HG03095 (cell line): ENCODE data around the gene SUN2.

Experiments
- ATAC-seq: cut with Tn5 transposase; IDR thresholded peaks from one replicate; pipeline ENCODE4 v1.9.1; 2021; ENCODE audit warnings: moderate library complexity; ENCODE audit not compliant: unreplicated experiment

SUN2 gene

DNA sequence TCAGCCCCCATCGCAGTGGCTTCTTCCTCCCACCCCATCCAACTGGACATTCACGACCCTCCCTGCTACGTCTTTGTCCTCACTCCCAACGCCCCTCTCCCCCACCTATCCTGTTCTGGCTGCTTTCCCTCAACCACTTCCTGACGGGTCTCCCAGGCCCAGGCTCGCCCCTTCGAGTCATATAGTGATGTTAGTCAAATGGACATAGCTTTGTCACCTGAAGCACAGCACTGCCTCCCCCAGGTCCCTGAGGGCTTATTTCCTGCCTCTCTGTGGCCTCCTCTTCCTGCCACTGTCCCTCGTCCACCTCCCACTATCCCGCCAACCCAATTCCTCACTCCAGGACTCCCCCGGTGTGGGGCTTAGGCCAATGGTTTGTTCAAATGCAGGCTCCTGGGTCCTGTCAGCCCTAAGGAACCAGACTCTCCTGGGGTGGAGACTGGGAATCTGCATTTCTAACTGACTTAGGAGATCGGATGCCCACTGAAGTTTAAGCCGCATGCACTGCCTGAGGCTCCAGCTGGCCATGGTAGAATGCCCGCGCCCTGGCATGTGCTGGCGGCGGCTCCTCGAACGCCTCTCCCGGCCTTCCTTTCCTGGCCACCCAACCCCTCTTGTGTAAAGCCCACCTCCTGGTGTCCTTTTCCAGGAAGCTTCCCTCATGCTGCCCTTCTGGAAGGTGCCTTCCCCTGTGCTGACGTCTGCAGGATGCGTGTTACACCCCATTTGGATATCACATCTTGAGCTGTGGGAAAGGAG lies 18.3 kb downstream of the SUN2 start:
- no peak for ATAC-seq

DNA sequence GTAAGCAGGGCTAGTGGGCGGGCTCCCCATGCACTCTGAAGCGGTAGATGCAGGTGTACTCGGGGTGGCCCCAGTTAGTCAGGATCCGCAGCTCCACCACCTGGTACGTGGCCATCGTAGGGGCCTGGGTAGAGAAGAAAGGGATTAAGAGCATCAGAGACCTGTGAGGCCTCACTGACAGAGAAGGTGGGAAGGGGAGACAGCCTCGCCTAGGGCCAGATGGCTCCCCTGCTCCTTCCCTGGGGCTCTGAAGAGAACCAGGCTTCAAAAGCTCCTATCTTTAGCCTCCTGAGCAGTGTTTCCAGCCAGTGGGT lies 19.6 kb downstream of the SUN2 start:
- no peak for ATAC-seq

DNA sequence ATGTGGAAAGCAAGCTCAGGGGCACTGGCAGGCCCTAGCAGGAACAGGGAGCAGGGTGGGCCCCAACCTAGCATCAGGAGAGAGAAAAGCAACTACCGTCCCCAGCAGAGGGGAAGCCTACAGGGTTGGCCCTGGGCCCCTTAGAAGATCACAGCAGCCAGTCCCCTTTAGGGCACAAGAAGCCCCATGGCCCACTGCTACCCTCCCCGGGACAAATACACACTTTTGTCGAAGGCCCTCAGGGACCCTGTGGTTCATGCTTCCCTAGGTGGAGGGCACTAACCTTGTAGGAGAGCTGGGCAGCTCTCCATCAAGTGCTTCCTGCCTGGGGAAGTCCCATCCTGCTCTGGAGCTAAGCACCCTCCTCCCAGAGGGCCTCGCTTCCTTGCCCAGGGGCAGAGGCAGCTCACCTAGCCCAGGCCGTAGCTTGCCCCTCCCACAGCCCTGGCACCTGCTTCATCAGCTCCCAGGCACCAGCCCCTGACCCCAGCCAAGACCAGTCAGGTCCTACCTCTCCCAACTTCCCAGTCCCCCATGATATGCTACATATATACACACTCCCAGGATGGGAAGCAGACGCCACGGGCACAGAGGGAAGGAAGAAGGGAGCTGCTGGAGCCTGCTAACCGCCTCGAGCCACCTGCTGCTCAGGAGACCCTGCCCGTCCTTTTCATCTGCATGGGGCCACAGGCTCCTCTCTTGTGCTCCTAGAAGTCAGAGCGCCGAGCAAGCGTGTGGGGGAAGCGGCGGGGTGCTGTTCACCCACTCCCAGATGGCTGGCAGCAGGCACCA lies 20.1 kb downstream of the SUN2 start:
- ATAC-seq, result no peak

GRCh38 chr22:38735126-38735464 lies 20.7 kb downstream of the SUN2 start:
- no peak for ATAC-seq

- ATAC-seq, result no peak
Measured at GRCh38 chr22:38734421-38735100, 21.2 kb downstream of the SUN2 start.

DNA sequence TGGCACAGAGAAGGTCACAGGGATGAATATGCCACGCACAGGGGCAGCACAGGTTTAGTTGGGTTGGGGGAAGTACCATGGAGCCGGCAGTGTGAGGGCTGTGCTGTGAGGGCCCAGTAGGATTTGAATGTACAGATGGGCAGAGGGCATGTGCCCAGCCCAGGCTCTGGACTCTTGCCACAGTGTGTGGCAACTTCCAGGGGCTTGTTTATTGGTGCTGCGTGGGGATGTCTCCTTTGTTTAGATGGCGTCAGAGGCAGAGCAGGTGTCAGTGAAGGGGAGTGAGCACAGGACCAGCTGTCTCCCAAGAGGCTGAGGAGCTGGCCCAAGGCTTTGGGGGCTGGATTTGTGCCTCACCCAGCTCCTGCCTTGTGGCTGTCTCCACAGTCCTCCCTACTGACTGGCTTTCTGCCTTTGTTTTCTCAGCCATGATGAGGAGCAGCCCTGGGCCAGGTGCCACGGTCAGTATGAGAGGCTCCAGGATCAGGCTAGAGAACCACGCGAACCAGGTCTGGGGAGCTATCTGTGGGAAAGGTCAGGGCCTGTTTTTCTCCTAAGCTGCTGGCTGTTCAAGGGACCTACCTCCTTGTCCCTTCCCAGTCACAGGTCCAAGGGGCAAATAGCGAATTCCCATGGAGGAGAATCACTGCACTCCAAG lies 21.9 kb downstream of the SUN2 start:
- no peak for ATAC-seq

DNA sequence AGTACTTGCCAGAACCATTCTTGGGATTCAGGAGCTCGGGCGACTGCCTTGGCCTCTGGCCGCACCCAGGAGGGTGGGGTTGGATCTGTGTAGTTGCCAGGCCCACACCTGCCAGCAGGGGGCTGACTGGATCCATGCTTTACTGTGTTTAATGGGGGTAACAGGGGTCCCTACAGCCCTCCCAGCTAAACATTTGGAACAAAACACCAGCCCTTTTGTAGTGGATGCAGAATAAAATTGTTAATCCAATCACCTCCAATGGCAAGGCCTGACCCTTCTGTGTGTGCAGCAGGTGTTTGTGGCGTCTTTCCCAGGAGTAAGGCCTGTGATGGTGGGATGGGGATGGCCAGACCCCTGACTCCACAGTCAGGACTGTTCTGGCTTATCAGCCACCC lies 22.5 kb downstream of the SUN2 start:
- ATAC-seq, result no peak

- ATAC-seq, result no peak
Measured at GRCh38 chr22:38732251-38732815, 23.5 kb downstream of the SUN2 start.

DNA sequence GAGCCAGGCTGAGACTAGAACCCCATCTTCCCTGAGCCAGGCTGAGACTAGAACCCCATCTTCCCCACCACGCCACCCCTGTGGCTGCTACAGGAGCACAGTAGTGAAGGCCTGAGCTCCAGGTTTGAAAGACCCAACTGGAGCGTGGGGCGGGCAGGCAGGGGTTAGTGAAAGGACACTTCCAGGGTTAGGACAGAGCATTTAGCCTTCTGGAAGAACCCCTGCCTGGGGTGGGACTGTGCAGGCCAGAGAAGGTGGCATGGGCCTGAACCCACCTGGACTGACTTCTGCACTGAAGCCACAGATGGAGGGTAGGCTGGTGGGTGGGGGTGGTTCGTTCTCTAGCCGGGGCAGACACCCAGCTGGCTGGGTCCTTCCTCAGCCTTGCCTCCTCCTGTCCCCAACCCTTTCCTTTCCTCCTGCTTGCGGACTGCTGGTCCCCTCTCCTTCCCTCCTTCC lies 24.1 kb downstream of the SUN2 start:
- ATAC-seq, result no peak

GRCh38 chr22:38730411-38730871 lies 25.4 kb downstream of the SUN2 start:
- no peak for ATAC-seq

GRCh38 chr22:38729946-38730345 lies 25.9 kb downstream of the SUN2 start:
- ATAC-seq, result no peak

GRCh38 chr22:38728871-38729796 lies 26.7 kb downstream of the SUN2 start:
- ATAC-seq, result no peak

- no peak for ATAC-seq
Measured at GRCh38 chr22:38727530-38728451, 28.0 kb downstream of the SUN2 start.

- ATAC-seq, result no peak
Measured at GRCh38 chr22:38727123-38727522, 28.7 kb downstream of the SUN2 start.

- ATAC-seq, result no peak
Measured at GRCh38 chr22:38725900-38726655, 29.7 kb downstream of the SUN2 start.

DNA sequence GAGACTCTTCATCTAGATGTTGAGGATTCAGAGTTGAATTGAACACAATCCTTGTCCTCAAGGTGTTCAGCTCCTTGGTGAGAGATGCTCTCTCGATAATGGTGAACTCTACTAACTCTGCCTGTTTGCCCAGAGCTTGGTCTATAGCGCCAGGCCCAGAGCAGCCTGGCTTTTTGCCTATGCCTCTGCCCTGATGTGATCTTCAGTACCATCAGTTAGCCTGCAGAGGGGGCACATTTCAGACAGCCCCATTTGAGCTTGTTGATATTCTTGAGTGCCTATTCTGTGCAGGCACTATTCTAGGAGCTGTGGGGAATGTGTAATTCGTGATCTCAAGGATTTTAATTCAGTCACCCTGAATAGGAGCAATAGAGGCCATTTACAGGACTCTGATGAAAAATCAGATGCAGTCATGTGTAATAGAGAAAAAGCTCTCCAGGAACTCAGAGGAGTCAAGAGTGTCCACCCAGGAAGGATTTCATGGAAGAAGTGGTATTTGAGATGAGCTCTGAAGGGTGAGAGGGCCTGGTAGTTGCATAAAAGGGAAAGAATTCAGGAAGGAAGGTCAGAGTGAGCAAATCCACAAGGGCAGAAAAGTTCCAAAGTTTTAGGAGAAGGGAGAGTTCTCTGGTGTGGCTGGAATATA lies 30.7 kb downstream of the SUN2 start:
- no peak for ATAC-seq

GRCh38 chr22:38724176-38724575 lies 31.6 kb downstream of the SUN2 start:
- ATAC-seq, result no peak

DNA sequence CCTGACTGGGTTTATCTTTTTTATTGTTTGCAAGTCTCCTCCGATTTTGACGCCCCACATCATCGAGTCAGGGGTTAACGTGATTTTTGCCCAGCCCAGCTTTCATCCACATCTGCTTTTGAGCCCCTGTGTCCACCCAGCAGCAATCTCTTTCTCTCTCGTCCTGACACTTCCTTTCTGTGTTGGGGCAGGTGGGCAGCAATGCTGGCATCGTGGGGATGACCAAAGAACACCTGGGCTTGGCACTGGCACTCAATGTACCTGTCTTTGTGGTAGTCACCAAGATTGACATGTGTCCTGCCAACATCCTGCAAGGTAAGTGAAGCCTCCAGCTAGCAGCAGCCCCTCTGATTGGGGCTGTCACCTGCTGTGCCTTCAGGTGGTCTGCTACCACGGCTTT lies 34.2 kb downstream of the SUN2 start:
- ATAC-seq, result no peak
